HFFc6 (cell line): Measurements from ENCODE around the gene EXOSC6. TPM values are rescaled to one million over a fixed set of nuclear protein-coding genes. Genes with fewer than 3 reads are reported as not detected.

ENCODE experiments used
- DNase-seq: peaks from one replicate; pipeline ENCODE4 v3.0.0-alpha.2; 2018
- H3K27ac Mint-ChIP-seq: 2 replicates; pipeline ENCODE4 v1.8.0; 2020; ENCODE audit warnings: mild to moderate bottlenecking, mixed read lengths
- H3K27me3 Mint-ChIP-seq: 2 replicates; pipeline ENCODE4 v1.8.0; 2021; ENCODE audit warnings: mild to moderate bottlenecking, moderate library complexity, mixed read lengths; ENCODE audit not compliant: insufficient read depth
- H3K36me3 Mint-ChIP-seq: 2 replicates; pipeline ENCODE4 v1.8.0; 2021; ENCODE audit warnings: low read depth, mixed read lengths
- H3K4me1 Mint-ChIP-seq: 2 replicates; pipeline ENCODE4 v1.8.0; 2020; ENCODE audit warnings: low read depth, mixed read lengths
- H3K4me3 Mint-ChIP-seq: 2 replicates; pipeline ENCODE4 v1.8.0; 2020; ENCODE audit warnings: mild to moderate bottlenecking, moderate library complexity, mixed read lengths
- H3K9me3 Mint-ChIP-seq: 2 replicates; pipeline ENCODE4 v1.8.0; 2020; ENCODE audit warnings: mild to moderate bottlenecking, mixed read lengths
- total RNA-seq, 6 experiments: library from RNA; stranded (reverse); fragmentation: NEBNext Ultra II Directional; extraction: Animal tissue kit (Norgen Biotek cat#: 25700); gene quantifications; 2 replicates in 1 of 6; 3 replicates in 5 of 6; pipeline ENCODE4 v1.2.3, GENCODE V29; 2021
- TF ChIP-seq, protein P1 (sequence below): fragments of 200-600 bp; sonication (generic); IDR thresholded peaks from 2 replicates; pipeline ENCODE4 v1.5.0; 2021; ENCODE audit warnings: antibody characterized with exemption, mild to moderate bottlenecking

Gene EXOSC6
- total RNA-seq, 6 experiments from 2014 or later, result 19.4 to 24.9 (median 21.6) TPM

DNA sequence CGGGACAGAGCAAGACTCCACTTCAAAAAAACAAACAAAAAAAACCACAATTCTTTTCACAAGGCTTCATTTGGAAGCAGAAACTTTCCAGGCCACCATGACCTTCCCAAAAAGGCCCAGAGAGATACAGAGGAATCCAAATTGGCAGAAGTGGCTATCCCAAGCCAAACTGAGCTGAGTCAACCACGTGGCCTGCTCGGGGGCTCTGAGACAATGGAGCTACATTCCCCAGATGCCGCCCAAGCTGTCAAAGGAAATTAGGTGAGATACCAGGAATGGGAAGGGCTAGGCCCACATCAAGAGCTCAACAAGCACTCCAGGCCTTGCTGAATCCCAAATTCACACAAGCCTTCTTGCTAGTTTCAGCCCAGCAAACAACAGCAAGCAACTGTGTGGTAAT lies 5.7 kb upstream of the EXOSC6 start:
- no peaks in the 10 kb centered on the region for H3K9me3 Mint-ChIP-seq
- no peak overlapping the region for H3K27ac Mint-ChIP-seq
- H3K27me3 Mint-ChIP-seq, result no peaks in the 10 kb centered on the region
- TF ChIP-seq, protein P1, sequence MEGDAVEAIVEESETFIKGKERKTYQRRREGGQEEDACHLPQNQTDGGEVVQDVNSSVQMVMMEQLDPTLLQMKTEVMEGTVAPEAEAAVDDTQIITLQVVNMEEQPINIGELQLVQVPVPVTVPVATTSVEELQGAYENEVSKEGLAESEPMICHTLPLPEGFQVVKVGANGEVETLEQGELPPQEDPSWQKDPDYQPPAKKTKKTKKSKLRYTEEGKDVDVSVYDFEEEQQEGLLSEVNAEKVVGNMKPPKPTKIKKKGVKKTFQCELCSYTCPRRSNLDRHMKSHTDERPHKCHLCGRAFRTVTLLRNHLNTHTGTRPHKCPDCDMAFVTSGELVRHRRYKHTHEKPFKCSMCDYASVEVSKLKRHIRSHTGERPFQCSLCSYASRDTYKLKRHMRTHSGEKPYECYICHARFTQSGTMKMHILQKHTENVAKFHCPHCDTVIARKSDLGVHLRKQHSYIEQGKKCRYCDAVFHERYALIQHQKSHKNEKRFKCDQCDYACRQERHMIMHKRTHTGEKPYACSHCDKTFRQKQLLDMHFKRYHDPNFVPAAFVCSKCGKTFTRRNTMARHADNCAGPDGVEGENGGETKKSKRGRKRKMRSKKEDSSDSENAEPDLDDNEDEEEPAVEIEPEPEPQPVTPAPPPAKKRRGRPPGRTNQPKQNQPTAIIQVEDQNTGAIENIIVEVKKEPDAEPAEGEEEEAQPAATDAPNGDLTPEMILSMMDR, result no peak
- H3K4me3 Mint-ChIP-seq, result no peak overlapping the region
- H3K4me1 Mint-ChIP-seq, result no peaks in the 10 kb centered on the region
- H3K36me3 Mint-ChIP-seq, result peaks cover 31% of the 10 kb centered on the region
- no peak for DNase-seq

DNA sequence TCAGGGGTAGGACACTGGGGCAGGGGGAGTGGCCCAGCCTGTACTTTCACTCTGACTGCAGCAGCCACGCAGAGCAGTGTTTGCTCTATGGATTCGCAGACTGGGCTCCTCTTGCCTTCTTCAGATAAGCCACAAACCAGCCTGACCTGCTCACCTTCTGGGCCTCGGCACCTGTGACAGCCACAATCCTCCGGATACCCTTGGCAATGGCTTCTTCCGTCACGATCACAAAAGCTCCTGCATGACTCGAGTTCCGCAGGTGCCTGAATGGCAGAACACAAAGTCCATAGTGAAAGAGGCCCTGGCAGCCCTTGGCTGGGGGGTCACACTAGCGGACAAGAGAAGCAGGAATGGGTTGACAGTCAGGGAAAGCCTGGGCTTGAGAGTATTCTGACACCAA lies 3.8 kb upstream of the EXOSC6 start:
- Mint-ChIP-seq H3K27me3 (peaks cover 5% of the 10 kb centered on the region; the same call in 1 of the 2 replicates), H3K36me3 (peaks cover 34% of the 10 kb centered on the region), H3K9me3 (no peaks in the 10 kb centered on the region), H3K4me3 (no peak overlapping the region), H3K27ac (no peak overlapping the region), H3K4me1 (no peaks in the 10 kb centered on the region)
- TF ChIP-seq, protein P1, result no peak
- no peak for DNase-seq

DNA sequence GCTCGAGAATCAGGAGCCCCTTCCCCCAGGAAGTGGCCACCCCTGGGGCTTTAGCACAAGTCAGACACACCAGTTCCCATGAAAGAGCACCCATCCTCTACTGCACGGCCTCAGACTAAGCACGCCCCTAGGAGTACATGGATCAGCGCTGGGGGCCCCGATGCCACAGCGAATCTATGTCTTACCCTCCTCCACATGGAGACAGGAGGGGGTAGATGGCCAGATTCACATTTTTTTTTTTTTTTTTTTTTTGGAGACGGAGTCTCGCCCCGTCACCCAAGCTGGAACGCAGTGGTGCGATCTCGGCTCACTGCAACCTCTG lies 3.2 kb upstream of the EXOSC6 start:
- H3K27me3 Mint-ChIP-seq, result peaks cover 5% of the 10 kb centered on the region; the same call in 1 of the 2 replicates
- H3K4me3 Mint-ChIP-seq, result no peak overlapping the region
- no peak for DNase-seq
- H3K9me3 Mint-ChIP-seq, result no peaks in the 10 kb centered on the region
- 0 out of 2 replicates have a peak, but pooled peaks cover 5% of the 10 kb centered on the region for H3K4me1 Mint-ChIP-seq
- H3K36me3 Mint-ChIP-seq, result peaks cover 34% of the 10 kb centered on the region
- H3K27ac Mint-ChIP-seq, result no peak overlapping the region
- TF ChIP-seq, protein P1, result no peak

DNA sequence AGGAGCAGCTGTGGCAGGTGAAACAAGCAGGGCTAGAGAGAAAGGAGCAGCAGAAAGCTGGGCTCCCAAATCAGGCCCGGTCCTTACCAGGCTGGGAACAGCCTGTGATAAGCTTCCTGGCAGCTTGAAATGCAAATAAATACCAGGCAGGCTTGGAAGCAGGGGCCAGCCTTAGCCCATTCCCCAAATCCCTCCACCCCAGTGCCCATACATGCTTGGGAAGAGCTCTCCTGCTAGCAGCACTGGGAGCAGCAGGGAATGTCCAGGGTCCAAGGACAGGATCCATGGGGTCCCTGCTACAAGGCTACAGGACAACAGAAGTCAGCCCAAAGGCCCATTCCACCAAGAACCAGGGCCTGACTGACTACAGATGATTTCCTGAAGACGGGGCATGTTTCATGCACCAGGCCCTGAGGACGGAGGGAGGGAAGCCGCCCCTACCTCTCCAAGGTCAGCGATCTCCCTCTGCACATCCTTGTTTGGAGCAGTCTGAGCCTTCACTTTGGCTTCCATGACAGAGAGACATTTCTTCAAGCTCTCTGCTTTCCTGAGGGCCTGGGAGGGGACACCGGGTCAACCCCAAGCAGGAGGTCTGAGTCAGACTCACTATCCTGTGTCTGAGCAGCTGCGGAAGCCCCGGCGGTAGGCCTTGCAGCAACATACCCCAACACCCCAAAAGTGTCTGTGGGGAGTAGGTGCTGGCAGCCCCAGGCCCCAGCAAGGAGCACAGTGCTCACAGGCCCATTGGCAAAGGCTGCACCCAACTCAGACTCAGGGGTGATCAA lies 2.6 kb upstream of the EXOSC6 start:
- Mint-ChIP-seq H3K27ac (peak overlapping the region; percentile 18; the same call in 1 of the 2 replicates), H3K27me3 (peaks cover 6% of the 10 kb centered on the region; the same call in 1 of the 2 replicates), H3K4me1 (peaks cover 9% of the 10 kb centered on the region), H3K4me3 (no peak overlapping the region), H3K36me3 (peaks cover 38% of the 10 kb centered on the region), H3K9me3 (no peaks in the 10 kb centered on the region)
- DNase-seq, result no peak
- TF ChIP-seq, protein P1, result peak; percentile 41; the same call in 1 of the 2 replicates

DNA sequence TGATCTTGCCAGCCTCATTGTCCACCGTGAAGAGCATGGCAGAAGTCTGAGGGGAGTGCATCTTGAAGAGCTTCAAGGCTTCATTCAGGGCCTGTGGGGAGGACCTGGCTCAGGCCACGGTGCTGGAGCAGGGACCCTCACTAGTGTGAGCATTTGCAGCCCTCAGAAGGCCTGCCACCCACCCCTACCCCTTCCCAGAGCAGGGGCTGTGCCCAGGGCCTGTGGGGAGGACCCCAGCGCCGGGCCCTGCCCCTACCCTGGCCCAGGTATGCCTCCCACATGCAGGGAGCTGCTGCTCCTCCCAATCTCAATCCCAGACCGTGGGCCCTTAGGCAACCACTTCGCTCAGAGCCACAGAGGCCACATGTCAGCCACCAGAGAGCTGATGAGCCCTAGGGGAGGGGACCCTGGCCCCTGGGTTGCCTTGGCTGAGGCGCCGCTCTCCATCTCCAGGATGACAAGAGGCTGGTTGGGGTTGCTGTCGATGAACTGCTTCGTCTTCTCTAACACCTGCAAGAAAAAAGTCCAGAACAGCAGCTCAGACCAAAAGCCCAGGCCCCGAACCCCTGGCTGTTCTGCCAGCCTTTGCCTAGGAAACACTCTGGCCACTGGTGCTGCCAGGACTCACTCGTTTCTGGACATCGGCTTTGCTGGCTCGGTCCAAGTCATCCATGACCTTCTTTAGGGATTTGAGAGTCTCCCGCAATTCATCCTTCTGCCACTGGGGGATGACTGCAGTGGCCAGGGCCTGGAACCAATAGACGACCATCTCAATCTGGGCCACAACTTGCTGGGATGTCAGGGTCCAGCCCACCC lies 1.8 kb upstream of the EXOSC6 start:
- peaks cover 11% of the 10 kb centered on the region for H3K4me1 Mint-ChIP-seq
- H3K4me3 Mint-ChIP-seq, result no peak overlapping the region
- H3K27me3 Mint-ChIP-seq, result peaks cover 6% of the 10 kb centered on the region; the same call in 1 of the 2 replicates
- H3K27ac Mint-ChIP-seq, result peak overlapping the region; percentile 18; the same call in 1 of the 2 replicates
- peaks cover 31% of the 10 kb centered on the region for H3K36me3 Mint-ChIP-seq
- TF ChIP-seq, protein P1, result peak; percentile 80
- no peaks in the 10 kb centered on the region for H3K9me3 Mint-ChIP-seq
- DNase-seq, result peak; percentile 24
